ENCODE results near the gene SKIL.

GRCh38 chr3:170410428-170411029, 53.0 kb downstream of the SKIL start:
- TF ChIP-seq EZH2 (IDR thresholded peaks at IDR 0.05; ENCODE audit: borderline replicate concordance, low read length), result no peak
- TF ChIP-seq, protein P1, sequence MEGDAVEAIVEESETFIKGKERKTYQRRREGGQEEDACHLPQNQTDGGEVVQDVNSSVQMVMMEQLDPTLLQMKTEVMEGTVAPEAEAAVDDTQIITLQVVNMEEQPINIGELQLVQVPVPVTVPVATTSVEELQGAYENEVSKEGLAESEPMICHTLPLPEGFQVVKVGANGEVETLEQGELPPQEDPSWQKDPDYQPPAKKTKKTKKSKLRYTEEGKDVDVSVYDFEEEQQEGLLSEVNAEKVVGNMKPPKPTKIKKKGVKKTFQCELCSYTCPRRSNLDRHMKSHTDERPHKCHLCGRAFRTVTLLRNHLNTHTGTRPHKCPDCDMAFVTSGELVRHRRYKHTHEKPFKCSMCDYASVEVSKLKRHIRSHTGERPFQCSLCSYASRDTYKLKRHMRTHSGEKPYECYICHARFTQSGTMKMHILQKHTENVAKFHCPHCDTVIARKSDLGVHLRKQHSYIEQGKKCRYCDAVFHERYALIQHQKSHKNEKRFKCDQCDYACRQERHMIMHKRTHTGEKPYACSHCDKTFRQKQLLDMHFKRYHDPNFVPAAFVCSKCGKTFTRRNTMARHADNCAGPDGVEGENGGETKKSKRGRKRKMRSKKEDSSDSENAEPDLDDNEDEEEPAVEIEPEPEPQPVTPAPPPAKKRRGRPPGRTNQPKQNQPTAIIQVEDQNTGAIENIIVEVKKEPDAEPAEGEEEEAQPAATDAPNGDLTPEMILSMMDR (IDR thresholded peaks at IDR 0.05; ENCODE audit: low read length), result peak; percentile 75

Measured in OCI-LY1 (cell line).